Measurements from ENCODE around the gene NOS2.
"Not testable (repeated sequence)": the region's sequence is repeated elsewhere in the genome, so short reads cannot be mapped to it uniquely, and the experiment has no call there.

Gene NOS2

DNA sequence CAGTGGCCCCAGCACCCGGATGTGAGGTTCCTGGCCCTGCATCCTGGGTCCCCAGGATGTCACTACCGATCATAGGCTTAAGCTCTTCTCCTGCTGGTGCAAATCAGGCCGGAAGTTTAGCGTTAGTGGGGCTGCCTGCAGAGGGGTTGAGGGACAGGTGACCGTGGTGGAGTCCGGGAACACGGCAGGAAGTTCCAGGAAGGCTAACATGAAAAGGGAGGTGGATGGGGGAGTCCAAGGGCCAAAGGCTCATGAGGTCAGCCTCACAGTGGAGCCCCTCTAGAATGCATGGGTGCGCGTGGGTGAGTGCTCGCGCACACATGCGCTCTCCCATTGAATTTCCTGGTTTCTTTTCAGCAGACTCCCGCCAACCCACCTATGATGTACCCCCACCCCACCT lies 46.6 kb downstream of the NOS2 start:
- DNase-seq: not testable (repeated sequence)

DNA sequence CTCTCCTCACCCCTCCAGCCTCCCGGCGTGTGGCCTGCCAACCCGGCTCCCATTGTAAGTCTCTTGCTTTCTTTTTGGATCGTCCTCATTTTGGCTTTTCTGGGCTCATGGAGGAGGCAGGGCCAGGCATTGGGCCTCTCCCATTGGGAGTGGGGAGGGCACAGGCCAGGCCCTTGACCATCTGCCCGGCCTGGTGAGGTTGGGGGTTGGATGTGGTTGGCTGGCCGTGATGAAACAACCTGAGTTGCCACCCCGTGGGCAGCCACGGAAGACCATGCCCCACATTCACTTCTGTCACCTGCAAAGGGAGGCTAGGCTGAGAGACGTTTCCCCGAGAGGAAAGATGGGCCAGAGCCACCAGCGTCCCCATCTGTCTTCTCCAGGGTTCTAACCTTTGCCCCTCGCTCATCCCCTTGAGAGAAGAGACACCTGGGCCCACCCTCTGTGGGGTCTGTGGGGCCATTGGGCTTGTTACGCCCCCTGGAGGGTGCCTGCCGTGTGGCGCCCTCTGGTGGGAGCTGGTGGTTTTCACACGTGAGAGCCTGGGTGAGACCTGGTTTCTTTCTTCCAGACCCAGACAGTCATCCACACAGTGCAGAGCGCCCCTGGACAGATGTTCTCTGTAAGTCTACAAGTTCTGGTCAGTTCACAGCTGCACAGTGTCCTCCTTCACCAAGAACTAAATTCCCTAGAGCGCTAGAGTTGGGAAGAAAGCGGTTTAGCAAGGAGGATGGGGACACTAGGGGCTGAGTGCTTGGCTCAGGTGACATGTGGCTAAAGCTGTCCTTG lies 47.3 kb downstream of the NOS2 start:
- DNase-seq: not testable (repeated sequence)

DNA sequence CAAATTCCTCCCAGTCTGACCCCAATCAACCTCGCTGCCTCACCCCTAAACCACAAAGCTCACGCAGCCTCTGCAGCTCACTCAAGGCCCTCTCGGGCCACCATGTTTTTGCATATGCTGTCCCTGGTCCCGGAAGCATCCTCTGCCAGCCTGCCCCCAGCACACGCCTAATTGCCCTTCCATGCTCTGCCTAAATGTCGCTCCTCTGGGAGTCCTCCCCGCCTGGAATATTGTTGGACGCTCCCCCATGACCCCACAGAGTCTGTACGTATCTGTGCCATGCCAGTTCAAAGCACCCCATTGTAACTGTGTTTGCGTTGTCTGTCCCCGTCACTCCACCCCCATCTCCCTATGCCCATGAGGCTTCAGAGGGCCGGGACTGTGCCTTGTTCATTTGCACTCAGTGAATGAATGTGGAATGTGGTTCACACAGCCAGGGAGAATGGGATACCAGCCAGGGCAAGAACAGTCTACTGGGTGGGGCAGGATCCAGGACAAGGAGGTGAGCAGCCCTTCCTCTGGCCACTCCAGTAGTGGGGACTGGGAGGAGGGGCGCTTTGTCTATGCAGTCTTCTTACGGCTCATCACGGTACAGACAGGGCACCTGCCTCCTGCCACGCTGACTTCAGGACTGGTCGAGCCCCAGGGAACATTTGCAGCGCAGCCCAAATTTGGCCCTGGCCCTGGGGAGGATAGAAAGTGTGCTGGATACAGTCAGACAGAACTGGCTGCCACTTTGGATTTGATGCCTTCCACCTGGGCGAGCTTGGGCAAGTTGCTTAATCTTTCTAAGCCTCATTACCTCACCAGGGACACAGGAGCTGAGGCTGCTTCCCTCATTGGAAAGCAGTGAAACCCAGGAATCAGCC lies 48.5 kb downstream of the NOS2 start:
- no peak for DNase-seq

DNA sequence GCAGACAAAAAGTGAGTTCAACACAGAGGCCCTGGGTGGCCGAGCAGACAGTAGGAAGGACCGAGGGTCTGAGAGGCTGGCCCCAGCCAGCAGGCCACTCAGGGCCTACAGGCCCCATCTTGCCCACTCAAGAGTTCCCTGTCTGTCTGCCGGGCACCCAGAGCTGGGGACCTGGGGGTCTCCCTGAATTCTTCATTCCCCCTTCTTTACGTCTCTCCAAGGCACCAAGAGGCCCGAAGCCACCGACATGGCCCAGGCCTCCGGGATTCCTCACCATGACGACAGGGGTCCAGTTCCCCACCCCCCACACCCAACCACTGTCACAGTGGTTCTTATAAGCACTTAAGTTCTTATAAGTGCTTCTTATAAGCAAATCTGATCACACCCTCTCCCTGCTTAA lies 49.2 kb downstream of the NOS2 start:
- no peak for DNase-seq

DNA sequence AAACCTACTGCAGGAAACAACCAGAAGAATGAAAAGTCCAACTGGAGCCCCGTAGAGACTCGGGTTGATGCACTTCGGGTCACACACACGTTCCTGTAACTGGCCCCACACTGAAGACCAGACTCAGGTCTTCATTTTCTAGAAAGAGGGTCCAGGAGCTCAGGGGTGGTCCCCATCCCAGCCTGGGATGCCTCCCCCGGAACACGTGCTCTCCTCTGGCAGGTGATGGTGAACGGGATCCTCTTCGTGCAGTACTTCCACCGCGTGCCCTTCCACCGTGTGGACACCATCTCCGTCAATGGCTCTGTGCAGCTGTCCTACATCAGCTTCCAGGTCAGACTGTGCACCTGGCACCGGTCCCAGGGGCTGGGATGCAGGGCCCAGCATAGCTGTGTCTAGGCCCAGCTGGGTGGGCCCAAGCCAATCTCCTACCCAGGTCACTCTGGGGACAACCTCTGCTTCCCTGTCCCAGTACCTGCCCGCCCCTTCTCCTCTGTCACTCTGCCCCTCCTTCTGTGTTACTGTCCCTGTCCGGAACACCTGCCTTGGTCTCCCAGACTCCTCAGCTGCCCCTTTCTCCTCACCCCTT lies 50.7 kb downstream of the NOS2 start:
- not testable (repeated sequence) for DNase-seq

DNA sequence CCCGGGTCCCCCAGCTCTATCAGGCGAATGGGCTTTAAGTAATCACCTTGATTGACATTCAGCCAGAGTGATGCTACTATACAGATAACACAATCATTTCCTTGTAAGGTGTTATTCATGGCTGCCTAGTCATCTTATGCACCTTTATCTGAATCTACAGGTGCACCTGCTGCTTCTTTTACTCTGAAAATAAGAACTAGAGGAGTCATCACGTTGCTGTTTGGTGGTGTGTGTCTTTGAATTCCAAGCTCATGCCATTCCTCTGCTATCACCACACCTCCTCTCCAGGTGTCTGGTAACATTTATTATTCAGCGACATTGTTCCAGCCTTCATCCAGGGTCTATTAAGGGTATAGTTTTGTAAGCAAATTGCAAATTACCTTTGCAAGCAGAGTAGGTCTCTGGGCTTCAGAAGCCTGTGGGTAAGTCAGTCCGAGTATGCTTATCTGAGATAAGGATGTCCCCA lies 51.9 kb downstream of the NOS2 start:
- no peak for DNase-seq

DNA sequence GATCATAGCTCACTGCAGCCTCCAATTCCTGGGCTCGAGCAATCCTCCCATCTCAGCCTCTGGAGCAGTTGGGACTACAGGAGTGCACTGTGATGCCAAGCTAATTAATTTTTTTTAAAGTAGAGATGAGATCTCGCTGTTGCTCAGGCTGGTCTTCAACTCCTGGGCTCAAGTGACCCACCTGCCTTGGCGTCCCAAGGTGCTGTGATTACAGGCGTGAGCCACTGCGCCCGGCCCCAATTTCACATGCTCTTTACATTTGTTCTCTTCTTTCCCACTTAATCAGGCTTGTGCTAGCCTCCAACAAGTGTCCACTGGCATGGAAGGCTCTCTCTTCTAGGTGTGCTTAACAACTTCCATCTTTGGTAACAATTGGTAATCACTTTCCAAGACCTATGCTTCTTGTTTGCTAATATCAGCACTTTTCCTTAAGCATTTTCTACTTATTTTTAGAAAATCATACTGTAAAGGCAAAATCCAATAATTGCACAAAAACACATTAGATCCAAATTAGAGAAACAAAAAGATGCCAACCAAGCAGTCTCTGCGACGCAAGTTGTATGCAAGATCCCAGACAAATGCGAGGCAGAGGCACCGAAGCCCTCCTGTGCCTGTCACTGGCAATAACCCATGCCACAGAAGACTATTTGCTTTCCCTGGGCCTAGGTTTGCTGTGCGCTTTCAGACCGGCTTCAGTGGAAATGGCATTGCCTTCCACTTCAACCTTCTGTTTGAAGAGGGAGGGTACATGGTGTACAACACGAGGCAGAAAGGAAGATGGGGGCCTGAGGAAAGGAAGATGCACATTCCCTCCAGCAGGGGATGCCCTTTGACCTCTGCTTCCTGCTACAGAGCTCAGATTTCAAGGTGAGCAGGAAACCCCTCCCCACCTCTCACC lies 52.6 kb downstream of the NOS2 start:
- no peak for DNase-seq

DNA sequence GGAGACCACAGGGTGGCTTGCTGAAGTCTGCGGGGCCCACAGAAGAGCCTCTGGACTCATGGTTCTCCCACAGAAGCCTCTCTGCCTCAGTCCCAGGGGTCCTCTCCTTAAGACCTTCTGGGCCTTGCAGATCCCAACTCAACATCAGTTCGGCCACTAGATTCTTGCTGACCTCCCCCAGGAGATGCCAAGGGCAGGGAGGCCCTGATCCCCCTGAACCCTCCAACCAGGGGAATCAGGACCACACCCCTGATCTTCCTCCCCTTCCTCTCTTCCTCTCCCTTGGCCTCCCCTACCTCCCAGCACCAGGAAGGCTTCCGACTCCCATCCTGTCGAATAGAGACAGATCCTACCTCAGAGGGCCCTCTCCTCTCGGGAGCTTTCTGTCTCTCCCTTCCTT lies 53.4 kb downstream of the NOS2 start:
- no peak for DNase-seq

DNA sequence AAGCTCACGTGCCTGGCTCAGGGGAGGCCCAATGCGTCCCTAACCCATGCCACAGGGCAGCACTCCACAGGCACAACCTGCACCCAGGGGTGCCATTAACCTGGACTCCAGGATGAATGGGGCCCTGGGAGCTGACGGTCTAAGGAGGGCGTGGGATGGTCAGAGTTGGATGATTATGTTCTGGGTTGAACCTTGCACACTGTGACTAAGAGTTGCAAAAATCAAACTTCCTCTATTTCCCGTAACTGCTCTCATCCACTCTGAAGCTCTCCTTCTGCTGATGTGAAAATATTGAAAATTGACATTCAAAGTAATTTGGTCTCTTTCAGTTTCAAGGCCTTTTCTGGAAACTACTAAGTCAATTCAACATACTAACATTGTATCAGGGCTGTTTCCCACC lies 54.0 kb downstream of the NOS2 start:
- DNase-seq: not testable (repeated sequence)

DNA sequence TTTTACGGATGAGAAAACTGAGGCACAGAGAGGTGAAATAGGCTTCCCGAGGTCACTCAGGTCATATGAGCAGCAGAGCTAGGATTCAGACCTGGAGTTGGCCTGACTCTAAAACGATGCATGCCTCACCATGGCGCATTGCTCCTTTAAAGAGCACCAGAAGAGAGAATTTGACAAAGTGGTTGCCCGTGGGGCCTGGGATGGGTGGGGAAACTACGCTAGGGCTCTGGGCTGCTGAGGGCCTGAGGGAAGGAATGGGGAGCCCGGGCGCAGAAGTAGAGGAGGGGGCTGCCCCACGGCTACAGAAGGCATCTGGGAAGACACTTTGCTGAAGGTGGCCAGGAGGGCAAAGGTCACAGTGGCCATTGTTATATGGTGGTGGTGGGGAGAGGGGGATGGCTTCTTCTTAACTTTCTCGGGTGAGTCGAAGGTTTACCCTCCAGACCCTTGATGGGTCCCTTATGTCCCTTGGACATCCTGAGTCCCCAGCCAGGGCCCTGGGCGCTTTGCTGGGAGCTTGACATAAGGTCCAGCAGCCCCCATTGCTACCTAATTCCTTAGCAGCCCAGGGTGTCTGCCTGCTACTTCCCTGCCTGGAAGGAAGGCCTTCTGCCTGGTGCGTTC lies 55.0 kb downstream of the NOS2 start:
- DNase-seq: not testable (repeated sequence)

DNA sequence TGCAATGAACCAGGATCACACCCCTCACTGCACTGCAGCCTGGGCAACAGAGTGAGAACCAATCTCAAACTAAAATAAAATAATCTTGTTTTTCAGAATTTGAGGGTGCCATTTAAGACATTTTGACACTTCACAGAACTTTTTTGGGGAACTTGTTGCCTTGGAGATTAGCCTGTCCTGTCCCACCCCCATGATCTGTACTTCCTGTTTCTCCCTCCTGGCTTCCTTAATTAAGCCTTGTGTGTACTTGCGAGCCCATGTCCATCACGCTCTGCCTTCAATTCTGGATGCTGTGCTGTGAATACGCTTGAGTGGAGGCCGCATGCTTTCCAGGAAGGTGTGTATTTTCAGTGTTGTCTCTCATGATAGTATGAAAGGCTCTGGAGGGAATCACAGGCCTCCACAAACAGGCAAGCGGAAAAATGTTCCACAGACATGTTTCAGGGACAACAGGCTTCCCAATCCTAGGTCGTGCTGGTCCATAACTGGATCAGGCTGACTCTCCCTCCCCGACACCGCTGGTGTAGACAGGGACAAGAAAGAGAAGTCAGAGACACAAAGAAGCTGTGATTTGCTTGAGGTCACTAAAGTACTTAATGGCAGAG lies 56.9 kb downstream of the NOS2 start:
- peak; percentile 22 to 54 for DNase-seq

DNA sequence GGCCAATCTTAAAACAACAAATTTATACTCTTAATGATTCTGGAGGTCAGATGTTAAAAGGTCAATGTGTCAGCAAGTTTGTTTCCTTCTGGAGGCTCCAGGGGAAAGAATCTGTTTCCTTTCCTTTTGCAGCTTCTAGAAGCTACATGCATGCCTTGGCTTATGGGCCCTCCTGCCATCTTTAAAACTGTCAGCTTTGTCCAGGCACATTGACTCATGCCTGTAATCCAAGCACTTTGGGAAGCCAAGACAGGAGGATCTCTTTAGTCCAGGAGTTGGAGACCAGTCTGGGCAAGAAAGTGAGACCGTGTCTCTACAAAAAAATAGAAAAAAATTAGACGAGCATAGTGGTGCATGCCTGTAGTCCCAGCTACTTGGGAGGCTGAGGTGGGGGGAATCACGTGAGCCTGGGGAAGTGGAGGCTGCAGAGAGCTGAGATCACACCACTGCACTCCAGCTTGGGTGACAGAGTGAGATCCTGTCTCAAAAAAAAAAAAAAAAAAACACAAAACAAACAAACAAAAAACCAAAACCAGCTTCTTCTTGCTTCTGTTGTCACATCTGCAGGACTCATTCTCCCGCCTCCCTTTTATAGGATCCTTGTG lies 58.3 kb downstream of the NOS2 start:
- DNase-seq: no peak

DNA sequence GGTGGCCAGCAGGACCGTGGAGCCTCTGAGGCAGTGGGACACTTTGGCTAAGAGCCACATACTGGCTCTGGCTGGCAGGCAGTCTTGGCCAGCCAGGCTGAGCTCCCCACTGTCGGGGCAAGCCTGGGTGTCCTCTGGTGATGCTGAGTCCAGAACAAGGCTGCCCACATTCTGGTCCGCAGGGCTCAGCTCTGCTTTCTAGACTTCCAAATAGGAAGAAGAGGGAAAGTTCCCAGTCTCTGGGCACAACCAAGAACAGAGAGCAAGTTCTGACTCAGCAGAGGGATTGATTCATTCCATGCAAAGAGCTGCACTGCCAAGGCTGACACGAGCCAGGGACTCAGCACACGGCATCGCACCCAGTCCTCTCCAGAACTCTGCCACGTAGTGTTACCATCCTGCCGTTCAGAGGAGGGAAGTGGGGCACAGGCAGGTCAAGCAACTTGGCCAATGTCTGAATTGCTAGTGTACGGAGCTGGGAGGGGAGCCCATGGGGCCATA lies 58.9 kb downstream of the NOS2 start:
- DNase-seq: no peak

DNA sequence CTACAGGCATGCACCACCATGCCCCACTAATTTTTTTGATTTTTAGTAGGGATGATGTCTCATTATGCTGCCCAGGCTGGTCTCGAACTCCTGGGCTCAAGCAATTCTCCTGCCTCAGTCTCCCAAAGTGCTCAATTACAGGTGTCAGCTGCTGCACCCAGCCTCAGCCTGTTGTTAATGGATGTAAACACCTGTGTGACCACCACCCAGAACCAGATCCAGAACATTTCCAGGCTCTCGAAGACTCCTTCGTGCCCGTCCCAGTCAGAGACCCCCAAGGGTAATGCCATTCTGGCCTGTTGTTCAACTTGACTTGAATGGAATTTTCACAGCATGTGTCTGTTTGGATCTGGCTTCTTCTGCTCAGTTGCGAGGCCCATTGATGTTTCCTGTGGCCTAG lies 59.8 kb downstream of the NOS2 start:
- DNase-seq: not testable (repeated sequence)

DNA sequence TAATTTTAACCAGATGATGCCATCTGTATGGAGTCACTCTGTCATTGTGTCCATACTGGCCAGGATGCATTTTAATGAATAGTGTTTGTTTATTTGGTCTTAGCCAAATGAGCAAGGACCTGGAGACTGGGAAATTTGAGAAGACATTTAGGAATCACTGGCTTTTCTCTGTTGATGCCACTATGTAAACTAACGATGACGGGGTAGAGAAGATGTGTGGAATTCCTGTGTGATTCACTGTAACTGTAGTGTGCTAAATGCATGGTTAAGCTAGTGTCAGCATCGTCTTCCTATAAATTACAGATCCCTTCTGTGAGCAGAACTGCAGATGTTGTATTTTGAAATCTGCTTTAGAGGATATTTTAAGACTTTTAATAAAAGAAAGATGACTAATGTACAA lies 66.6 kb downstream of the NOS2 start:
- no peak for DNase-seq

DNA sequence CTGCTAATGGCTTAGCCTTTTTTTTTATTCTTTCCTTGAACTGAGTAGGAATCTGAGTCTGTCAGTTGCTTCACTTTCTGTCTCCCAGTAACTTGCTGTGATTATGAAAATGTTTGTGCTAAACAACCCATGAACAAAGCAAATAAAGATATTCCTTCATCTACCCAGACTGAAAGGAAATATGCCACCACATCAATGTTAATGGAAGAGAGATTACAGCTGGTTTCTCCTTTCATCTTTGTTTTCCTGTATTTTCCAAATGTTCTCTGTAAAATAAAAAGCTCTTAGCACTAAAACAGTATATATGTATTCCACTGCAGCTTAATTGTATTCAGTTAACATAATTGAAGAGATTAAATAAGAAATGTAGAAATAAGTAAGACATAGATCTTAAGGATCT lies 67.6 kb downstream of the NOS2 start:
- not testable (repeated sequence) for DNase-seq

DNA sequence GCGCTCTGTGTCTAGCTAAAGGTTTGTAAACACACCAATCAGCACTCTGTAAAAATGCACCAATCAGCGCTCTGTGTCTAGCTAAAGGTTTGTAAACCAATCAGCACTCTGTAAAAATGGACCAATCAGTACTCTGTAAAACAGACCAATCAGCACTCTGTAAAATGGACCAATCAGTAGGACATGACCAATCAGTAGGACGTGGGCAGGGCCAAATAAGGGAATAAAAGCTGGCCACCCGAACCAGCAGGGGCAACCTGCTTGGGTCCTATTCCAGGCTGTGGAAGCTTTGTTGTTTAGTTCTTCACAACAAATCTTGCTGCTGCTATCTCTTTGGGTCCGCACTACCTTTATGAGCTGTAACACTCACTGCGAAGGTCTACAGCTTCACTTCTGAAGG lies 74.3 kb downstream of the NOS2 start:
- DNase-seq: not testable (repeated sequence)

DNA sequence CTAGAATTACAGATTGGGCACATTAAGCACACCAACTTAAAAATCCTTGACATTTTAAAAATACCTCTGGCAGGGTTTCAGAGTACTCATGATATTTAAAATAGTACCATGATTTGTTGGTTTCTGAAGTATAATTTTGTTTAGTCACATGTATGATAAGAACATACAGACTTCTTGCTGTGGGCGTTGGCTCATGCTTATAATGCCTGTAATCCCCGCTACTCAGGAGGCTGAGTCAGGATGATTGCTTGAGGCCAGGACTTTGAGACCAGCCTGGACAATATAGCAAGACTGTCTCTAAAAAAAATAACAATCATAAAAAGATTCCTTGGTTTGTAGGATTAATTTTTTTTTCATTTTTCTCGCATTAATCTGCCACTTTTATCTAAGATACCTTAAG lies 78.5 kb downstream of the NOS2 start:
- DNase-seq: no peak

All from AML-193 (cell line).